K562 (cell line): ENCODE results near the gene HAUS6. TPM values are rescaled to one million over a fixed set of nuclear protein-coding genes. Genes with fewer than 3 reads are reported as not detected.
"Not testable (repeated sequence)": the region's sequence is repeated elsewhere in the genome, so short reads cannot be mapped to it uniquely, and the experiment has no call there.

ENCODE experiments used
- ATAC-seq: fragments of 200-7000 bp; cut with Tn5 transposase; 3 replicates; pipeline ENCODE4 v1.9.1; 2020; ENCODE audit warnings: moderate library complexity
- BruUV-seq: library from RNA; stranded (reverse); fragments of 400-500 nt; replicated peaks from 2 replicates; lab custom pipeline; 2021; lab: Mats Ljungman, UMichigan
- CTCF ChIA-PET: fragments of 300-600 bp; formaldehyde crosslinking; extraction: SDS; loops from one replicate; lab custom pipeline; 2021; ENCODE audit warnings: low intra/inter-chr PET ratio; lab: Yijun Ruan, JAX
- POLR2A ChIA-PET: fragments of 300-600, 350-650 bp; sonication (Branson Sonifier 250); formaldehyde crosslinking; extraction: SDS; loops from one replicate; lab custom pipeline; 2021; ENCODE audit warnings: antibody characterized with exemption, inconsistent platforms; lab: Yijun Ruan, JAX
- DNase-seq, 4 experiments: peaks; one replicate each; pipeline versions ENCODE4 v3.0.0 to v3.0.0-alpha.2; 2011 to 2018; ENCODE audit warnings: low spot score in 3 of 4, mixed read lengths in 3 of 4; ENCODE audit errors: extremely low read depth in 1 of 4
- FAIRE-seq: peaks from 2 replicates; lab custom pipeline; 2011; peaks lifted over from hg19 to GRCh38; lab: Jason Lieb, UNC
- H2AFZ ChIP-seq: 2 replicates; pipeline ENCODE4 v1.6.0; 2011; ENCODE audit warnings: low read depth, low read length, control low read depth, inconsistent platforms
- H3K27ac ChIP-seq: fragments of 200-600 bp; 3 replicates; pipeline ENCODE4 v1.8.0; 2011; ENCODE audit warnings: low read depth, mild to moderate bottlenecking, control low read depth, inconsistent platforms, low read length, moderate library complexity, mixed read lengths; ENCODE audit errors: extremely low read depth
- H3K27me3 ChIP-seq, 2 experiments: fragments of 300-600 bp in 1 of 2; 2 replicates in 1 of 2; 3 replicates in 1 of 2; pipeline versions ENCODE4 v1.6.0 to v1.8.0; 2011; ENCODE audit warnings: inconsistent platforms in 2 of 2, low read length in 2 of 2, mild to moderate bottlenecking in 1 of 2, mixed read lengths in 1 of 2, moderate library complexity in 1 of 2; ENCODE audit not compliant: control insufficient read depth in 2 of 2, insufficient read depth in 2 of 2
- H3K36me3 ChIP-seq: fragments of 300-600 bp; 3 replicates; pipeline ENCODE4 v1.8.0; 2011; ENCODE audit warnings: mild to moderate bottlenecking, low read length, inconsistent platforms; ENCODE audit not compliant: control insufficient read depth, insufficient read depth
- H3K4me1 ChIP-seq, 2 experiments: fragments of 200-600 bp in 1 of 2; replicated peaks in 1 of 2; 2 replicates in 1 of 2; 3 replicates in 1 of 2; pipeline versions ENCODE4 v1.5.1 to v1.8.0; 2011; ENCODE audit warnings: inconsistent platforms in 2 of 2, low read length in 2 of 2, mild to moderate bottlenecking in 1 of 2, mixed read lengths in 1 of 2, moderate library complexity in 1 of 2; ENCODE audit not compliant: control insufficient read depth in 2 of 2, insufficient read depth in 2 of 2
- H3K4me2 ChIP-seq: 2 replicates; pipeline ENCODE4 v1.6.1; 2011; ENCODE audit warnings: low read length, control low read depth, inconsistent platforms, mixed read lengths; ENCODE audit not compliant: insufficient read depth
- H3K4me3 ChIP-seq: fragments of 200-600 bp; sonication (generic), shearing (Covaris generic); 2 replicates; pipeline ENCODE4 v1.5.1; 2016; ENCODE audit warnings: control low read depth, inconsistent platforms
- H3K79me2 ChIP-seq: fragments of 200-600 bp; 3 replicates; pipeline ENCODE4 v1.8.0; 2011; ENCODE audit warnings: low read length, inconsistent platforms; ENCODE audit not compliant: control insufficient read depth, insufficient read depth
- H3K9ac ChIP-seq, 2 experiments: 2 replicates each; pipeline versions ENCODE4 v1.6.0 to v1.6.1; 2011; ENCODE audit warnings: low read depth in 2 of 2, low read length in 2 of 2, control low read depth in 1 of 2, inconsistent platforms in 1 of 2, mild to moderate bottlenecking in 1 of 2, mixed read lengths in 1 of 2; ENCODE audit not compliant: insufficient read depth in 1 of 2
- H3K9me1 ChIP-seq: one replicate; pipeline ENCODE4 v1.6.0; 2011; ENCODE audit warnings: inconsistent platforms, mild to moderate bottlenecking, low read length, moderate library complexity; ENCODE audit not compliant: control insufficient read depth, insufficient read depth
- H3K9me3 ChIP-seq: replicated peaks from 2 replicates; pipeline ENCODE4 v1.5.1; 2011; ENCODE audit warnings: low read depth, low read length, inconsistent platforms; ENCODE audit not compliant: control insufficient read depth, insufficient read depth
- H4K20me1 ChIP-seq: replicated peaks from 2 replicates; pipeline ENCODE4 v1.6.1; 2011; ENCODE audit warnings: low read length, inconsistent platforms, mixed read lengths; ENCODE audit not compliant: control insufficient read depth, insufficient read depth
- ASH1L ChIP-seq: fragments of 450-650 bp; IDR thresholded peaks from 2 replicates; pipeline ENCODE4 v1.6.1; 2018; ENCODE audit warnings: borderline replicate concordance, mild to moderate bottlenecking, low read depth; ENCODE audit not compliant: partially characterized antibody
- C11orf30 ChIP-seq: fragments of 450-650 bp; IDR thresholded peaks from 2 replicates; pipeline ENCODE4 v1.6.1; 2016; ENCODE audit warnings: low read depth, mild to moderate bottlenecking
- MAFF ChIP-seq: IDR thresholded peaks from 2 replicates; pipeline ENCODE4 v1.6.1; 2012; ENCODE audit warnings: low read length, improper control_type of control experiment
- MAFG ChIP-seq: fragments of 450-650 bp; conservative IDR thresholded peaks from 2 replicates; pipeline ENCODE4 v1.6.1; 2016; ENCODE audit warnings: missing genetic modification characterization, missing compliant biosample characterization
- MAFK ChIP-seq: IDR thresholded peaks from 2 replicates; pipeline ENCODE4 v1.6.1; 2011; ENCODE audit warnings: low read length, improper control_type of control experiment
- NFYB ChIP-seq: IDR thresholded peaks from 2 replicates; pipeline ENCODE4 v1.6.1; 2011; ENCODE audit warnings: mild to moderate bottlenecking, moderate library complexity; ENCODE audit not compliant: insufficient read length; ENCODE audit errors: extremely low read depth
- ZNF316 ChIP-seq: fragments of 450-650 bp; IDR thresholded peaks from 2 replicates; pipeline ENCODE4 v1.6.1; 2016
- WGBS: fragments of 100-300 bp; shearing (Covaris generic); methylation state at CpG from one replicate; pipeline ENCODE4 v1.1.6; 2016; ENCODE audit warnings: low coverage, mixed read lengths; ENCODE audit not compliant: insufficient coverage; ENCODE audit errors: missing lambda C conversion rate; 5-methylcytosine and 5-hydroxymethylcytosine counted together
- in situ Hi-C: fragments of 300-500 bp; cut with MboI; formaldehyde crosslinking; loops from 4 replicates; pipeline ENCODE4 v1.15.0; 2018; ENCODE audit warnings: inconsistent platforms, mixed read lengths
- intact Hi-C: fragments of 100-400 bp; cut with micrococcal nuclease; formaldehyde crosslinking; loops from 2 replicates; pipeline ENCODE4 v1.14.2; 2022
- polyA plus RNA-seq, 8 experiments: library from polyadenylated mRNA; depleted of rRNA in 4 of 8; stranded (reverse) in 5 of 8; unstranded in 3 of 8; fragments of >200 nt; fragmentation: Nextera tagmentation in 2 of 8; fragmentation: Illumina TruSeq in 1 of 8; extraction: Ambion mirVana in 2 of 8; extraction: Trizol in 1 of 8; gene quantifications; 2 replicates each; pipeline versions ENCODE4 v1.2.1 to v1.2.3, GENCODE V29; 2011 to 2014; ENCODE audit warnings: inconsistent platforms in 1 of 8, missing spikeins in 1 of 8
- total RNA-seq, 7 experiments: library from RNA; depleted of rRNA in 6 of 7; stranded (reverse); fragments of >200 nt in 6 of 7; fragmentation: Illumina TruSeq in 2 of 7; extraction: Trizol in 2 of 7; gene quantifications; 2 replicates each; pipeline versions ENCODE4 v1.2.1 to v1.2.3, GENCODE V29; 2011 to 2021; ENCODE audit warnings: low replicate concordance in 1 of 7

The HAUS6 gene
- total and polyA plus RNA-seq, 9 of the 15 experiments (the other 6 are each of a cell fraction or from before 2014, with no cell fraction given) = 10.2 to 31.7 (median 23.1) TPM

GRCh38 chr9:19021649-19022048 is 81.1 kb downstream of the HAUS6 start:
- H3K27ac ChIP-seq, DNase-seq, H3K9me1 ChIP-seq, CTCF ChIA-PET, ATAC-seq, H3K4me3 ChIP-seq, BruUV-seq, H4K20me1 ChIP-seq, H3K4me2 ChIP-seq, H3K4me1 ChIP-seq, H3K27me3 ChIP-seq, H3K36me3 ChIP-seq, intact Hi-C loops, H3K79me2 ChIP-seq, FAIRE-seq, H3K9ac ChIP-seq, H3K9me3 ChIP-seq: not testable (repeated sequence)
- POLR2A ChIA-PET = interaction anchor here (0.6 kb wide), 1 partner anchor 368 kb away, joined by 3 read pairs; no protein-coding TSS in a partner anchor
- TF ChIP-seq C11orf30 (peak; percentile 78), MAFG (tag) (peak; percentile 64), MAFF (peak; percentile 56), ZNF316 (peak; percentile 90), NFYB (peak; percentile 42), ASH1L (peak; percentile 50), MAFK (peak; percentile 56)
- in situ Hi-C loops = loop anchor here (10.0 kb wide), 2 partner anchors 767 to 1217 kb away; no protein-coding TSS in a partner anchor
- 0 out of 2 replicates have a peak overlapping the region, but pooled peaks have one; percentile 24 for H2AFZ ChIP-seq
- WGBS = 0% methylated on average over 2 of the region's 2 CpGs
